OCI-LY7 (cell line): ENCODE results near the gene CUL4A. TPM values are rescaled to one million over a fixed set of nuclear protein-coding genes. Genes with fewer than 3 reads are reported as not detected.

ENCODE experiments used
- BruUV-seq: library from RNA; stranded (reverse); fragments of 400-500 nt; replicated peaks from 2 replicates; lab custom pipeline; 2021; lab: Mats Ljungman, UMichigan
- CTCF ChIA-PET: fragments of 300-600 bp; sonication (Branson Sonifier 250); formaldehyde crosslinking; loops from one replicate; lab custom pipeline; 2022; ENCODE audit warnings: antibody characterized with exemption; ENCODE audit not compliant: unreplicated experiment; lab: Charles Lee
- POLR2A ChIA-PET: fragments of 300-600 bp; sonication (Branson Sonifier 250); formaldehyde crosslinking; loops from one replicate; lab custom pipeline; 2022; ENCODE audit warnings: antibody characterized with exemption; lab: Charles Lee
- DNase-seq: peaks from one replicate; pipeline ENCODE4 v3.0.0-alpha.2; 2015; ENCODE audit warnings: low spot score
- H2AFZ ChIP-seq: fragments of 200-600 bp; sonication (generic), shearing (Covaris generic); 2 replicates; pipeline ENCODE4 v1.6.1; 2014; ENCODE audit warnings: mild to moderate bottlenecking, antibody characterized with exemption, low read length, moderate library complexity
- H3K27ac ChIP-seq: fragments of 200-600 bp; sonication (generic); 2 replicates; pipeline ENCODE4 v1.5.1; 2014; ENCODE audit warnings: mixed run types, low read depth, mild to moderate bottlenecking, moderate library complexity, low read length, inconsistent platforms; ENCODE audit not compliant: poor library complexity, severe bottlenecking
- H3K36me3 ChIP-seq: fragments of 200-600 bp; sonication (generic); 2 replicates; pipeline ENCODE4 v1.6.1; 2014; ENCODE audit warnings: mild to moderate bottlenecking, antibody characterized with exemption, low read length, moderate library complexity, mixed read lengths; ENCODE audit not compliant: insufficient read depth
- H3K4me1 ChIP-seq: fragments of 200-600 bp; sonication (generic); 2 replicates; pipeline ENCODE4 v1.5.1; 2014; ENCODE audit warnings: mild to moderate bottlenecking, low read length; ENCODE audit not compliant: insufficient read depth, poor library complexity, severe bottlenecking
- H3K4me2 ChIP-seq: fragments of 200-600 bp; sonication (generic); 2 replicates; pipeline ENCODE4 v1.6.1; 2014; ENCODE audit warnings: mild to moderate bottlenecking, low read length
- H3K4me3 ChIP-seq: fragments of 200-600 bp; sonication (generic); 2 replicates; pipeline ENCODE4 v1.5.1; 2014; ENCODE audit warnings: mild to moderate bottlenecking, low read depth, low read length; ENCODE audit not compliant: poor library complexity, severe bottlenecking
- H3K79me2 ChIP-seq: fragments of 200-600 bp; sonication (generic); 2 replicates; pipeline ENCODE4 v1.6.1; 2016; ENCODE audit warnings: low read depth, mild to moderate bottlenecking, low read length, moderate library complexity, mixed read lengths; ENCODE audit not compliant: insufficient read depth
- H3K9me2 ChIP-seq: fragments of 200-600 bp; sonication (generic); 2 replicates; pipeline ENCODE4 v1.6.1; 2016; ENCODE audit warnings: mild to moderate bottlenecking, low read length, mixed read lengths; ENCODE audit not compliant: insufficient read depth
- H3K9me3 ChIP-seq: fragments of 200-600 bp; sonication (generic); 2 replicates; pipeline ENCODE4 v1.6.1; 2014; ENCODE audit warnings: mild to moderate bottlenecking, mixed run types, low read length, mixed read lengths
- H4K20me1 ChIP-seq: fragments of 200-600 bp; sonication (generic); 2 replicates; pipeline ENCODE4 v1.6.1; 2014; ENCODE audit warnings: mild to moderate bottlenecking, antibody characterized with exemption, low read length, moderate library complexity, mixed read lengths; ENCODE audit not compliant: insufficient read depth
- CTCF ChIP-seq: fragments of 200-600 bp; sonication (generic); conservative IDR thresholded peaks from 2 replicates; pipeline ENCODE4 v1.5.1; 2014; ENCODE audit warnings: mild to moderate bottlenecking, antibody characterized with exemption, low read length, moderate library complexity, mixed read lengths
- EZH2phosphoT487 ChIP-seq: fragments of 200-600 bp; sonication (generic); IDR thresholded peaks from 2 replicates; pipeline ENCODE4 v1.6.1; 2018; ENCODE audit warnings: low read depth, borderline replicate concordance, mild to moderate bottlenecking, mixed run types, antibody characterized with exemption, low read length, moderate library complexity, mixed read lengths
- intact Hi-C: fragments of 100-400 bp; cut with micrococcal nuclease; formaldehyde crosslinking; loops from one replicate; pipeline ENCODE4 v1.10.0; 2022; ENCODE audit not compliant: unreplicated experiment
- total RNA-seq, 2 experiments: library from RNA; depleted of rRNA in 1 of 2; stranded (reverse); fragments of >200 nt in 1 of 2; shearing (Covaris generic) in 1 of 2; gene quantifications; 2 replicates each; pipeline ENCODE4 v1.2.3, GENCODE V29; 2014 to 2022

CUL4A gene
- total RNA-seq, 2 experiments from 2014 or later = 46.6 to 49.8 TPM

- H4K20me1 ChIP-seq = no peaks in the 10 kb centered on the region
- CTCF ChIA-PET = no interaction called here
- no peaks in the 10 kb centered on the region for H3K9me2 ChIP-seq
- no peak overlapping the region for H3K4me2 ChIP-seq
- POLR2A ChIA-PET = interaction anchor here (0.9 kb wide), 1 partner anchor 245 kb away, joined by 3 read pairs; no protein-coding TSS in a partner anchor
- no peaks in the 10 kb centered on the region for H3K9me3 ChIP-seq
- H3K36me3 ChIP-seq = peaks cover 34% of the 10 kb centered on the region
- no TSS peak for BruUV-seq
- no peak overlapping the region for H3K4me3 ChIP-seq
- intact Hi-C loops = loop anchor here (10.0 kb wide), 1 partner anchor 381 kb away; the partner anchor contains the start of gene TFDP1
- no peak overlapping the region for H2AFZ ChIP-seq
- no peak for DNase-seq
- peaks cover 15% of the 10 kb centered on the region for H3K4me1 ChIP-seq
- no peak overlapping the region for H3K27ac ChIP-seq
- peaks cover 66% of the 10 kb centered on the region for H3K79me2 ChIP-seq
- TF ChIP-seq CTCF (no peak), EZH2phosphoT487 (no peak)
Measured at GRCh38 chr13:113203507-113204377, 5.7 kb upstream of the CUL4A start.

GRCh38 chr13:113204378-113204734 is 5.1 kb upstream of the CUL4A start:
- Histone ChIP-seq H3K4me2 (no peak overlapping the region), H3K4me1 (peaks cover 15% of the 10 kb centered on the region)
- intact Hi-C loops = loop anchor here (10.0 kb wide), 1 partner anchor 380 kb away; the partner anchor contains the start of gene TFDP1

More at GRCh38 chr13:113204378-113204734, 5.1 kb upstream of the CUL4A start:
- DNase-seq = no peak
- ChIA-PET POLR2A (interaction anchor here (0.9 kb wide), 1 partner anchor 244 kb away, joined by 3 read pairs; no protein-coding TSS in a partner anchor), CTCF (no interaction called here)
- Histone ChIP-seq H3K36me3 (peaks cover 28% of the 10 kb centered on the region), H3K4me3 (no peak overlapping the region), H3K9me3 (no peaks in the 10 kb centered on the region), H4K20me1 (no peaks in the 10 kb centered on the region), H3K27ac (no peak overlapping the region), H2AFZ (no peak overlapping the region), H3K9me2 (no peaks in the 10 kb centered on the region), H3K79me2 (peaks cover 66% of the 10 kb centered on the region)
- BruUV-seq = no TSS peak
- no peak for TF ChIP-seq EZH2phosphoT487
- TF ChIP-seq CTCF = no peak
